ENCODE results near the gene LBHD2. TPM values are rescaled to one million over a fixed set of nuclear protein-coding genes. Genes with fewer than 3 reads are reported as not detected.

The LBHD2 gene
- total RNA-seq, 2 donors from 2014 or later: not detected

DNA sequence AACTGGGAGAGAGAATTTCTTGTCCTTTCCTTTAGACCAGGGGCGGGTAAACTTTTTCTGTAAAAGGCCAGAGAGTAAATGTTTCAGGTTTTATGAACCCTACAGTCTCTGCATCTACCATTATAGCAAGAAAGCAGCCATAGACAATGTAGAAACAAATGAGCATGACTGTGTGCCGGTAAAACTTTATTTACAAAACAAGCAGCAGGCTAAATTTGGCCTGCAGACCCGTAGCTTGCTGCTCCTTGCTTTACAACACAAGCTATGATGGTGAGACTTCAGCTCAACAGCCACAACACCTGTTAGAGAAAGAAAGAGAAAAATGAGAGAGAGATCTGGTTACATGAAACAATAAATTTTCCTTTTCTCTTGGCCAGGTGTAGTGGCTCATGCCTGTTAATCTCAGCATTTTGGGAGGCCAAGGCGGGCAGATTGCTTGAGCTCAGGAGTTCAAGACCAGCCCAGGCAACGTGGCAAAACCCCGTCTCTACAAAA, 22.5 kb upstream of the LBHD2 start:
- H3K9me3 ChIP-seq (ENCODE audit: control insufficient read depth, low read length): no peaks in the 10 kb centered on the region
- H3K27me3 ChIP-seq (ENCODE audit: control insufficient read depth, insufficient read depth, low read length, poor library complexity, severe bottlenecking): no peaks in the 10 kb centered on the region
- Mint-ChIP-seq H3K36me3 (ENCODE audit: low read depth) (no peaks in the 10 kb centered on the region), H3K27me3 (ENCODE audit: insufficient read depth) (peaks cover 3% of the 10 kb centered on the region), H3K9me3 (no peaks in the 10 kb centered on the region), H3K27ac (no peak overlapping the region), H3K4me1 (peaks cover 8% of the 10 kb centered on the region), H3K4me3 (no peak overlapping the region)
- no peaks in the 10 kb centered on the region for H3K4me1 ChIP-seq (ENCODE audit: control insufficient read depth, insufficient read depth, low read length)
- no peak overlapping the region for H3K4me3 ChIP-seq (ENCODE audit: low read length)
- H3K36me3 ChIP-seq (ENCODE audit: control insufficient read depth, insufficient read depth, low read length): no peaks in the 10 kb centered on the region
- no peak overlapping the region for H3K9ac ChIP-seq (ENCODE audit: extremely low read depth, low read length, poor library complexity, severe bottlenecking)
- WGBS, 2 experiments (ENCODE audit: insufficient coverage in 1 of 2, insufficient read length in 1 of 2): 72 to 80% methylated on average over 4 to 6 of the region's 6 CpGs
- H3K27ac ChIP-seq (ENCODE audit: low read depth, low read length): no peak overlapping the region
- TF ChIP-seq, protein P1, sequence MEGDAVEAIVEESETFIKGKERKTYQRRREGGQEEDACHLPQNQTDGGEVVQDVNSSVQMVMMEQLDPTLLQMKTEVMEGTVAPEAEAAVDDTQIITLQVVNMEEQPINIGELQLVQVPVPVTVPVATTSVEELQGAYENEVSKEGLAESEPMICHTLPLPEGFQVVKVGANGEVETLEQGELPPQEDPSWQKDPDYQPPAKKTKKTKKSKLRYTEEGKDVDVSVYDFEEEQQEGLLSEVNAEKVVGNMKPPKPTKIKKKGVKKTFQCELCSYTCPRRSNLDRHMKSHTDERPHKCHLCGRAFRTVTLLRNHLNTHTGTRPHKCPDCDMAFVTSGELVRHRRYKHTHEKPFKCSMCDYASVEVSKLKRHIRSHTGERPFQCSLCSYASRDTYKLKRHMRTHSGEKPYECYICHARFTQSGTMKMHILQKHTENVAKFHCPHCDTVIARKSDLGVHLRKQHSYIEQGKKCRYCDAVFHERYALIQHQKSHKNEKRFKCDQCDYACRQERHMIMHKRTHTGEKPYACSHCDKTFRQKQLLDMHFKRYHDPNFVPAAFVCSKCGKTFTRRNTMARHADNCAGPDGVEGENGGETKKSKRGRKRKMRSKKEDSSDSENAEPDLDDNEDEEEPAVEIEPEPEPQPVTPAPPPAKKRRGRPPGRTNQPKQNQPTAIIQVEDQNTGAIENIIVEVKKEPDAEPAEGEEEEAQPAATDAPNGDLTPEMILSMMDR (conservative IDR thresholded peaks at IDR 0.05): no peak
- DNase-seq: no peak

DNA sequence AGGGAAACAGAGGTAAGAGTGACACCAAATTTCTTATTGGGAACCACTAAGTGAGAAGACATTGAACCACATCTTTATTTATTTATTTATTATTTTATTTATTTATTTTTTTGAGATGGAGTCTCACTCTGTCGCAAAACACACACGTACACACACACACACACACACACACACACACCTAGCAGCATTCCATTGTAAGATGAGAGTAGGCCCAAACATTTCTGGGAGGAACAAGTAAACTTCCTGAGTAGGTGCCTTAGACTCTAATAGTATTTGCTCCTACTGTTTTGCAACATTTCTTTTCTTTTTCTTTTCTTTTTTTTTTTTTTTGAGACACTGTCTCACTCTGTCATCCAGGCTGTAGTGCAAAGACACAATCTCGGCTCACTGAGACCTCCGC, 19.6 kb upstream of the LBHD2 start:
- Histone ChIP-seq H3K9me3 (ENCODE audit: control insufficient read depth, low read length) (no peaks in the 10 kb centered on the region), H3K27me3 (ENCODE audit: control insufficient read depth, insufficient read depth, low read length, poor library complexity, severe bottlenecking) (no peaks in the 10 kb centered on the region), H3K4me3 (ENCODE audit: low read length) (no peak overlapping the region), H3K27ac (ENCODE audit: low read depth, low read length) (no peak overlapping the region), H3K9ac (ENCODE audit: extremely low read depth, low read length, poor library complexity, severe bottlenecking) (no peak overlapping the region), H3K36me3 (ENCODE audit: control insufficient read depth, insufficient read depth, low read length) (no peaks in the 10 kb centered on the region), H3K4me1 (ENCODE audit: control insufficient read depth, insufficient read depth, low read length) (no peaks in the 10 kb centered on the region)
- DNase-seq: no peak
- Mint-ChIP-seq H3K36me3 (ENCODE audit: low read depth) (no peaks in the 10 kb centered on the region), H3K9me3 (no peaks in the 10 kb centered on the region), H3K4me1 (no peaks in the 10 kb centered on the region), H3K27ac (no peak overlapping the region), H3K27me3 (ENCODE audit: insufficient read depth) (peaks cover 3% of the 10 kb centered on the region), H3K4me3 (no peak overlapping the region)
- TF ChIP-seq, protein P1 (conservative IDR thresholded peaks at IDR 0.05): no peak
- 92% methylated on average over 4 of the region's 4 CpGs; no CpG with 5 or more reads in 1 of the 2 experiments for WGBS, 2 experiments (ENCODE audit: insufficient coverage in 1 of 2, insufficient read length in 1 of 2)

DNA sequence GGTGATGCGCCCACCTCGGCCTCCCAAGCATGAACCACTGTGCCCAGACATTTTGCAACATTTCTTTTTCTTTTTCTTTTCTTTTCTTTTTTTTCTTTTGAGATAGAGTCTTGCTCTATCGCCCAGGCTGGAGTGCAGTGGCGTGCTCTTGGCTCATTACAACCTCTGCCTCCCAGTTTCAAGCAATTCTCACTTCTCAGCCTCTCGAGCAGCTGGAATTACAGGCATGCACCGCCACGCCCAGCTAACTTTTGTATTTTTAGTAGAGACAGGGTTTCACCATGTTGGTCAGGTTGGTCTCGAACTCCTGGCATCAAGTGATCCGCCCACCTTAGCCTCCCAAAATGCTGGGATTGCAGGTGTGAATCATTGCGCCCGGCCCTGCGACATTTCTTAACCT, 19.0 kb upstream of the LBHD2 start:
- Histone ChIP-seq H3K9me3 (ENCODE audit: control insufficient read depth, low read length) (no peaks in the 10 kb centered on the region), H3K9ac (ENCODE audit: extremely low read depth, low read length, poor library complexity, severe bottlenecking) (no peak overlapping the region), H3K4me1 (ENCODE audit: control insufficient read depth, insufficient read depth, low read length) (no peaks in the 10 kb centered on the region), H3K4me3 (ENCODE audit: low read length) (no peak overlapping the region), H3K36me3 (ENCODE audit: control insufficient read depth, insufficient read depth, low read length) (no peaks in the 10 kb centered on the region), H3K27ac (ENCODE audit: low read depth, low read length) (no peak overlapping the region), H3K27me3 (ENCODE audit: control insufficient read depth, insufficient read depth, low read length, poor library complexity, severe bottlenecking) (no peaks in the 10 kb centered on the region)
- Mint-ChIP-seq H3K9me3 (no peaks in the 10 kb centered on the region), H3K36me3 (ENCODE audit: low read depth) (no peaks in the 10 kb centered on the region), H3K27ac (no peak overlapping the region), H3K4me3 (no peak overlapping the region), H3K27me3 (ENCODE audit: insufficient read depth) (peaks cover 3% of the 10 kb centered on the region), H3K4me1 (no peaks in the 10 kb centered on the region)
- no peak for DNase-seq
- TF ChIP-seq, protein P1 (conservative IDR thresholded peaks at IDR 0.05): no peak
- WGBS, 2 experiments (ENCODE audit: insufficient coverage in 1 of 2, insufficient read length in 1 of 2): 94 to 98% methylated on average over 7 to 12 of the region's 12 CpGs

Measured in endodermal cell (in vitro differentiated cells).